Measurements from ENCODE around the gene FLOT1.

- TF ChIP-seq, protein P1, sequence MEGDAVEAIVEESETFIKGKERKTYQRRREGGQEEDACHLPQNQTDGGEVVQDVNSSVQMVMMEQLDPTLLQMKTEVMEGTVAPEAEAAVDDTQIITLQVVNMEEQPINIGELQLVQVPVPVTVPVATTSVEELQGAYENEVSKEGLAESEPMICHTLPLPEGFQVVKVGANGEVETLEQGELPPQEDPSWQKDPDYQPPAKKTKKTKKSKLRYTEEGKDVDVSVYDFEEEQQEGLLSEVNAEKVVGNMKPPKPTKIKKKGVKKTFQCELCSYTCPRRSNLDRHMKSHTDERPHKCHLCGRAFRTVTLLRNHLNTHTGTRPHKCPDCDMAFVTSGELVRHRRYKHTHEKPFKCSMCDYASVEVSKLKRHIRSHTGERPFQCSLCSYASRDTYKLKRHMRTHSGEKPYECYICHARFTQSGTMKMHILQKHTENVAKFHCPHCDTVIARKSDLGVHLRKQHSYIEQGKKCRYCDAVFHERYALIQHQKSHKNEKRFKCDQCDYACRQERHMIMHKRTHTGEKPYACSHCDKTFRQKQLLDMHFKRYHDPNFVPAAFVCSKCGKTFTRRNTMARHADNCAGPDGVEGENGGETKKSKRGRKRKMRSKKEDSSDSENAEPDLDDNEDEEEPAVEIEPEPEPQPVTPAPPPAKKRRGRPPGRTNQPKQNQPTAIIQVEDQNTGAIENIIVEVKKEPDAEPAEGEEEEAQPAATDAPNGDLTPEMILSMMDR (conservative IDR thresholded peaks at IDR 0.05; ENCODE audit: low read depth, low read length): no peak
- TF ChIP-seq EZH2 (IDR thresholded peaks at IDR 0.05; ENCODE audit: borderline replicate concordance, low read depth, low read length, poor library complexity, severe bottlenecking): no peak
These were observed 34.1 kb upstream of the FLOT1 start for GRCh38 chr6:30776390-30777154.
